ENCODE measurements around the gene KAT8.
"Not testable (repeated sequence)": the region's sequence is repeated elsewhere in the genome, so short reads cannot be mapped to it uniquely, and the experiment has no call there.

The KAT8 gene

GRCh38 chr16:31130336-31130891 is 12.9 kb downstream of the KAT8 start:
- DNase-seq (ENCODE audit: insufficient read length, low spot score): no peak

GRCh38 chr16:31130899-31131298 is 13.4 kb downstream of the KAT8 start:
- no peak for DNase-seq (ENCODE audit: insufficient read length, low spot score)
- no peak for FAIRE-seq

More at GRCh38 chr16:31130336-31130891, 12.9 kb downstream of the KAT8 start:
- FAIRE-seq: no peak

- DNase-seq (ENCODE audit: insufficient read length, low spot score) (no peak), FAIRE-seq (no peak)
Measured at GRCh38 chr16:31131416-31131815, 14.0 kb downstream of the KAT8 start.

GRCh38 chr16:31131841-31132271 is 14.4 kb downstream of the KAT8 start:
- FAIRE-seq (no peak), DNase-seq (ENCODE audit: insufficient read length, low spot score) (no peak)

- DNase-seq (ENCODE audit: insufficient read length, low spot score) (no peak), FAIRE-seq (no peak)
Measured at GRCh38 chr16:31132303-31132979, 15.0 kb downstream of the KAT8 start.

DNA sequence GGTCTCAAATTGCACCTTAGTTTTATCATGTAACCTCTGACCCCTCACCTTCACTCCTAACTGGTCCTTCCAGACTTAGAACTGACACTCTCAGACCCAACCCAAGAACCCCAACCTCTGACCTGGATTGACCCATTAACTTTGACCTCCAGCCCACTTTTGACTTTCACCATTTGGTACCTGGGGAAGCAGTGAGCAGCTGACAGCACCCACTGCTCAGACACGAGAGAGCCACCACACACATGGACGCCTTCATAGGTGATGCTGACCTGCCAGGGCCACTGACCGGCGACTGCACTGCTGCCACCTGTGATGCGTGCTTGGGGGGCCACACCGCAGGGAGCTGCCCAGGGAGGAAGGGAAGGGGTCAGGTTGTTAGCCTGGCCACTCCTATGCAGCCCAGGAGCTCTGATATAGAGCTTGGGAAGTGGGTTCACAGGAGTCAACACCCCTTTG is 15.6 kb downstream of the KAT8 start:
- DNase-seq (ENCODE audit: insufficient read length, low spot score) (no peak), FAIRE-seq (no peak)

- FAIRE-seq (no peak), DNase-seq (ENCODE audit: insufficient read length, low spot score) (no peak)
Measured at GRCh38 chr16:31134091-31134571, 16.7 kb downstream of the KAT8 start.

DNA sequence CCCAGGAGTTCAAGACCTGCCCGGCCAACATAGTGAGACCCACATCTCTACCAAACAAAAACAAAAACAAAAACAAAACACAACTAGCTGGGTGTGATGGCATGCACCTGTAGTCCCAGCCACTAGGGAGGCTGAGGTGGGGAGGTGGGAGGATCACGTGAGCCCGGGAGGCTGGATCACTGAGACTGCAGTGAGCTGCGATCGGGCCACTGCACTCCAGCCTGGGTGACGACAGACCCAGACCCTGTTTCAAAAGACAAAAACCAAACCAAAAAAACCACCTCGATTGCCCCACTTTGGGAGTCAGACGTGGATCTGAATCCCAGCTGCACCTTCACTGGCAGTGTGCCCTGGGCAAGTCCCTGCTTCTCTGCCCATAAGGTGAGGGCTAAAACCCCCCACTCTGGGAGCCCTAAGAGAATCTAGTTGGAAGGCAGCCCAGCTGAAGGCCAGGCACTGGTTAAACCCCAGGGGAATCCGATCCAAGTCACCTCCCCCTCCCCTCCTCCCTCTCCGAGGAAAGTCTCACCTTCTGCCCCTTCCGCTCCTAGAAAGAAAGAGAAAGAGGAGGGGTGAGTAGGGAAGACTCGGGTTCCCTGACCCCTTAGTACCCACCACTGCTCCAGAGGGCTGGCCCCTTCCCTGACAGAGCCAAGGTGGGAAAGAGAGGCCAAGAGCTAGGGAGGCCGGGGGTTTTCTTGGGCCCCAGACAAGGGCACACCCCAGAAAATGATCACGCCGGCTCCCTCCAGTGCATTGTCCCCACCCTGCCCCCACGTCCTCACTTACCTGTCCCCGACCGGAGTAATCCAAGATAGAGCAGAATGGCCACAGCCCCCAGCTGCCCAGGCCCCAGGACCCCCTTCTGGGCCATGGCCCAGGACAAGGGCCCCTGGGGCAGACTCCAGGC is 17.4 kb downstream of the KAT8 start:
- DNase-seq (ENCODE audit: insufficient read length, low spot score) (no peak), FAIRE-seq (no peak)

- FAIRE-seq (peak; percentile 84), DNase-seq (ENCODE audit: insufficient read length, low spot score) (no peak)
Measured at GRCh38 chr16:31135535-31136286, 18.2 kb downstream of the KAT8 start, which contains the start of gene PRSS8. Gene PRSS8, minus strand, starts transcription at chr16:31135727. Its CDS starts 229 bp downstream, at chr16:31135498.

DNA sequence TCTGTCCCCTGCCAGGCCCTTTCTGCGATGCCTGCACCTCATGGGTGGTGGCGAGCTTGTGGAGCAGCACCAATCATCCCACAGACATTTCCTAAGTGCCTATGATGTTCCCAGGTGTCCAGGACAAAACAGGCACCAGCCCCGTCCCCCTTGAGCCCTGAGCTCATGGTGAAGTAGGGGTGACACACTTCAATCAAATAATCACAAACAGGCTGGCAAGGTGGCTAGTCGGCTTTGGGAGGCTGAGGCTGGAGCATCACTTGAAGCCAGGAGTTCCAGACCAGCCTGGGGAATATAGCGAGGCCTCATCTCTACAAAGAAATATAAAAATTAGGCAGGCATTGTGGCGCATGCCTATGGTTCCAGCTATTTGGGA is 18.8 kb downstream of the KAT8 start:
- FAIRE-seq (no peak), DNase-seq (ENCODE audit: insufficient read length, low spot score) (no peak)

- not testable (repeated sequence) for FAIRE-seq; DNase-seq (ENCODE audit: insufficient read length, low spot score)
Measured at GRCh38 chr16:31136822-31137499, 19.5 kb downstream of the KAT8 start.

DNA sequence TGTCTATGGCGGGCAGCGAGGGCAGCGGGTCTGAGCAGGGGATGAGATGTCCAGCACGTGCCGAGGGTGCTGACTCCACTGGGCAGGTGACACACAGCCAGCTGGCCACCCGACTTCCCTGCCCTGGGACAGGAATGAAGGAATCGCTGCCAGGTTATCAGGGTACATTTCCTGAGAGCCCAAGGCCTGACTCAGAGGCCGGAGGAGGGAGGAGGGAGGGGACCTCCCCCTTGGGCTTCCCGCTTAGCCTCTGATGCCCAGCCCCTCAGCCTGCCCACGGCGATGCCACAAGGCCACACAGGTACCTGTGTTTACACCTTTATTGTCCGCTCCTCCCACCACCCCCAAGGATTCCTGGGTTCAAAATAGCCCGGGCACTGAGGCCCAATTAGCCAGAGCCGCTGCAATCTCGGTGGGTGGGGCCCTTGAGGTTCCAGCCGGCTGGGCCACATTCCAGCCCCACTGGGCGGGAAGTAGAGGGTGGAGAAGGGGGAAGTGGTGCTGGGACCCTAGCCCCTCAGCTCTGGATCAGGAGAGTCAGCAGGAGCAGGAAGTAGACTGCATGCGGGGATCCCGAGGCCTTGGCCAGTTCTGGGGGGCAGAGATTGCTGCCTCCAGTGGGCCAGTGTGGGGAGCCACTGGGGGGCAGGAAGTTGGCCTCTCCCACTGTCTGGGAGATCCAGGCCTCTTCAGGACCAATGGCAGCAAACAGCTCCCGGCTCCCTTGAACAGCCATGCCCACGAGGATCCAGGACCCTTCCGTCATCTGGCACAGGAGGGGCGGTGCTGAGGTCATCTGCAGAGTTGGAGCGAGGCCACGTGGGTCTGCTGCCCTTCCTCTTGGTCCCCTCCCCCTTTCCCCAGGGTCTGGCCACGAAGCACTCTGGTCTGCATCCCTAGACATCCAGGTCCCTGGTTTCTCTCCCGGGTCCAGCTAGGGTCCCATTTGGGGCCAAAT is 21.4 kb downstream of the KAT8 start:
- FAIRE-seq (peak; percentile 91), DNase-seq (ENCODE audit: insufficient read length, low spot score) (peak; percentile 90)

DNA sequence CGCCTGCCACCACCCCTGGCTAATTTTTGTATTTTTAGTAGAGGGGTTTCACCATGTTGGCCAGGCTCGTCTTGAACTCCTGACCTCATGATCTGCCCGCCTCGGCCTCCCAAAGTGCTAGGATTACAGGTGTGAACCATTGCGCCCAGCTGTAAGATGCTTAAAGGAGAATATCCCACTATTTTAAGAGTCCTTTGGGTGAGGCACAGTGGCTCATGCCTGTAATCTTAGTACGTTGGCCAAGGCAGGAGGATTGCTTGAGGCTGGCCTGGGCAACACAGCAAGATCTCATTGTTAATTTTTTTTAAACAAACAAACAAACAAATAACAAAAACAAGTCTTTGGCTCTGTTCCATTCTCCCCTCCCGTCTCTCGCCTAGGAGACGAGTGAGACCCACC is 23.6 kb downstream of the KAT8 start:
- not testable (repeated sequence) for FAIRE-seq; DNase-seq (ENCODE audit: insufficient read length, low spot score)

DNA sequence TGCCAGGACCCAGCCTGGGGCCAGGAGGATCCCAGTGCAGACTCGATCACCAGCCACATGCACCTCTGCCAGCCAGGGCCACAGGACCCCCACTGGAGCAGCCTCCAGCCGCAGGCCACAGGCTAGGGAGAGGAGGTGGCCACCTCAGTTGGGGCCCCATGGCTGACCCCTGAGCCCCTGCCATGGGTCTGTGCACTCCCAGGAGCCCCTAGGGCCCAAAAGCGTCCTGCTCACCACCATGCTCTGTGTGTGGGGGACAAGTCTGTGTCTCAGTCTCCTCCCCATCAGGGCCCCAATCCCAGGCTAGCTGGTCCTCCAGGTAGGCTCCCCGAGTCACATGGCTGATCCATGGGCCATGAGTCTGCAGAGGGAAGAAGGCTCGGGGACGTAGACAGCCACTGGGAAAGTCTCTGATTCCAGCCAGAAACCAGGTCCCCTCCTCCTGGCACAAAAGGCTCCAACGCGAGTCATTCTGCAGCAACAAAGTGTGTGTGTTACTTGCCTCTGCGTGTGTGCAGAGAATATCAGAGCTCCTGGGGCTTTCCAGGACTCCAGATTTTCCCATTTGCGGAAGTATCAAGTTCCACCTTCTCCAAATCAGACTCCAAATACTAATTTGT is 24.1 kb downstream of the KAT8 start:
- FAIRE-seq: no peak
- DNase-seq (ENCODE audit: insufficient read length, low spot score): no peak

- FAIRE-seq (peak; percentile 91), DNase-seq (ENCODE audit: insufficient read length, low spot score) (peak; percentile 99)
Measured at GRCh38 chr16:31142109-31143010, 24.9 kb downstream of the KAT8 start.

DNA sequence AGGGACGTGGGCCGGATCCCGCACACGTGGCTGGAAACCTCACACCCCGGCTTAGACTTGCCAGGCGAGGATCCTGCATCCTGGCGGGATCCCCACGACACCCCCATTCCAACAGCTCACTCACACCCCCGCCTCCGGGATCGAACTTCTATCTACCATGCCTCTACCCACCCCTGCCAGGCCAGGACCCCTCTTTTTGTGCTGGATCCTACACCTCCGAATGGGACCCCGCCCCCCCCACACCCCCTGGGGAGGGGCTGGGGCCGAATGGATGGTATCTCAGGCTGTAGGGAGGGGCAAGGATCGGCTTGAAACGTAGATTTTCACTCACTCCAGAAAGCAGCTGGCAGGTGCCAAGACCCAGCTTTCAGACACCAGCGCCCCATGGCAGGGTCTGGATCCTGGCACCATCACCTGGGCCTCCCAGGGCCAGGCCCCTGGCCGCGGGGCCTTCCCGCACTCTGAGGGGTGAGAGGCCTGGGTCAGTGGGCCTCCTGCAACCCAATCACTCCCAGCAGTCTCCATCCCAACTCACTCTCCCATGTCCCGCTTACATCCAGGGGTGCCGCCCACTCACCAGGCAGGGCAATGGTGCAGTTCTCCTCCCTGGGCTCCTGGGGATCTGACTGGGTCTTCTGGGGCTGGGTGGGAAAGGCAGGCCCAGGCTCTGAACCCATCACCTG is 25.7 kb downstream of the KAT8 start:
- no peak for FAIRE-seq
- no peak for DNase-seq (ENCODE audit: insufficient read length, low spot score)

- no peak for DNase-seq (ENCODE audit: insufficient read length, low spot score)
- no peak for FAIRE-seq
Measured at GRCh38 chr16:31143694-31144148, 26.3 kb downstream of the KAT8 start.
